Measurements from ENCODE around the gene GET4. TPM values are rescaled to one million over a fixed set of nuclear protein-coding genes. Genes with fewer than 3 reads are reported as not detected.

GET4 gene
- total and polyA plus RNA-seq, 2 experiments from 2014 or later: 55.0 to 75.4 TPM

GRCh38 chr7:883055-884021 is 7.0 kb downstream of the GET4 start:
- Histone ChIP-seq H3K4me1 (ENCODE audit: low read depth) (peaks cover under 1% of the 10 kb centered on the region), H3K4me3 (no peak overlapping the region), H3K27me3 (no peaks in the 10 kb centered on the region), H3K9me3 (ENCODE audit: low read depth) (no peaks in the 10 kb centered on the region), H3K27ac (no peak overlapping the region), H3K36me3 (peaks cover 14% of the 10 kb centered on the region)
- DNase-seq (ENCODE audit: low read depth in 1 of 2, low spot score in 1 of 2): no peak
- no peak for TF ChIP-seq CTCF (IDR thresholded peaks at IDR 0.05; ENCODE audit: low read depth, low read length)

GRCh38 chr7:884191-885003 is 8.0 kb downstream of the GET4 start:
- DNase-seq (ENCODE audit: low read depth in 1 of 2, low spot score in 1 of 2): no peak
- H3K4me1 ChIP-seq (ENCODE audit: low read depth): no peaks in the 10 kb centered on the region
- peaks cover 20% of the 10 kb centered on the region for H3K36me3 ChIP-seq
- no peak overlapping the region for H3K27ac ChIP-seq
- no peak for TF ChIP-seq CTCF (IDR thresholded peaks at IDR 0.05; ENCODE audit: low read depth, low read length)
- H3K27me3 ChIP-seq: no peaks in the 10 kb centered on the region
- no peak overlapping the region for H3K4me3 ChIP-seq
- H3K9me3 ChIP-seq (ENCODE audit: low read depth): no peaks in the 10 kb centered on the region

- H3K27ac ChIP-seq: no peak overlapping the region
- H3K27me3 ChIP-seq: no peaks in the 10 kb centered on the region
- no peaks in the 10 kb centered on the region for H3K4me1 ChIP-seq (ENCODE audit: low read depth)
- no peak overlapping the region for H3K4me3 ChIP-seq
- TF ChIP-seq CTCF (IDR thresholded peaks at IDR 0.05; ENCODE audit: low read depth, low read length): no peak
- no peaks in the 10 kb centered on the region for H3K9me3 ChIP-seq (ENCODE audit: low read depth)
- no peak for DNase-seq (ENCODE audit: low read depth in 1 of 2, low spot score in 1 of 2)
- H3K36me3 ChIP-seq: peaks cover 20% of the 10 kb centered on the region
These were observed 9.0 kb downstream of the GET4 start for GRCh38 chr7:885261-885892.

- no peaks in the 10 kb centered on the region for H3K9me3 ChIP-seq (ENCODE audit: low read depth)
- DNase-seq (ENCODE audit: low read depth in 1 of 2, low spot score in 1 of 2): no peak
- no peaks in the 10 kb centered on the region for H3K27me3 ChIP-seq
- H3K4me1 ChIP-seq (ENCODE audit: low read depth): no peaks in the 10 kb centered on the region
- no peak for TF ChIP-seq CTCF (IDR thresholded peaks at IDR 0.05; ENCODE audit: low read depth, low read length)
- no peak overlapping the region for H3K27ac ChIP-seq
- H3K4me3 ChIP-seq: no peak overlapping the region
- H3K36me3 ChIP-seq: peaks cover 25% of the 10 kb centered on the region
These were observed 9.7 kb downstream of the GET4 start for GRCh38 chr7:885893-886625.

All from cardiac muscle cell (in vitro differentiated cells and primary cell).